Epithelial cell of proximal tubule (primary cell): Measurements from ENCODE around the gene NACAD. TPM values are rescaled to one million over a fixed set of nuclear protein-coding genes. Genes with fewer than 3 reads are reported as not detected.

Source experiments
- DNase-seq: peaks from one replicate; pipeline ENCODE4 v3.0.0-alpha.2; 2011; ENCODE audit warnings: low read depth
- H3K4me3 ChIP-seq: 2 replicates; pipeline ENCODE4 v1.5.1; 2011; ENCODE audit warnings: low read depth, mild to moderate bottlenecking, low read length
- CTCF ChIP-seq: conservative IDR thresholded peaks from 2 replicates; pipeline ENCODE4 v1.5.1; 2012; ENCODE audit warnings: low read depth, mild to moderate bottlenecking, low read length
- total RNA-seq: library from RNA; depleted of rRNA; stranded (reverse); fragments of >200 nt; gene quantifications from 2 replicates; pipeline ENCODE4 v1.2.3, GENCODE V29; 2015

The NACAD gene
- total RNA-seq, 1 donor from 2014 or later, result 7.9 TPM

DNA sequence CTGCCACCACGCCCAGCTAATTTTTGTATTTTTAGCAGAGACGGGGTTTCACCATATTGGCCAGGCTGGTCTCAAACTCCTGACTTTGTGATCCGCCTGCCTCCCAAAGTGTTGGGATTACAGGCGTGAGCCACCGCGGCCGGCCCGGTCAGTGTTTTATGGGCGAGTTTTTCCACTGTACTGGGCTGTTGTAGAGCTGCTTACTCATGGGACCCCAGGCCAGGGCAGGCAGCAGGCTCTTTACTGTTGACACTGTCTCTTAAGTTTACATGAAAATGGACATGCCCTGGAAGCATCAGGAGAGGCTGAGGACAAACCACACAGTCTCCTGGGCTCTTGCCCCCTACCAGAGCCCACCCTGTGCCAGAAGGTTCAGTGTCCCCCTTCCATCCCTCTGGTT lies 11.2 kb downstream of the NACAD start:
- no peak overlapping the region for H3K4me3 ChIP-seq
- no peak for DNase-seq
- TF ChIP-seq CTCF, result no peak

DNA sequence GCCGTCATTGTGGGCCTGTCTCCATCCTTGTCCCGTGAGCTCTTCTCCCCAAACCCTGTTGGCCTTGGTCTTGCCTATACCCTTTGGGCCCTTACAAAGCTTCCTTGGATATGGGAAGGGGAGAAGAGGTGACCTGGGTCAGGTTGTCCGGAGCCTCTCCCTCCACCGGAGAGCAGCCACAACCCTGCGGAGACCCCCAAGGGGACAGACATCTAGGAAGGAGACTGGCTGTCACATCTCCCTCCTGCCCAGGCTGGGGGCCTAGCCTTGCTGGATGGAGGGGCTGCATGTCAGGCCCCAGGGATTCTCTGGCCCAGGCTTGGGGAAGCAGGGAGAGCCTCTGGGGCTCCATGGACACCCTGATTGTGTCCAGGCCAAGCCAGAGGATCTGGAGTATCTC lies 11.8 kb downstream of the NACAD start:
- TF ChIP-seq CTCF, result no peak
- no peak overlapping the region for H3K4me3 ChIP-seq
- no peak for DNase-seq

DNA sequence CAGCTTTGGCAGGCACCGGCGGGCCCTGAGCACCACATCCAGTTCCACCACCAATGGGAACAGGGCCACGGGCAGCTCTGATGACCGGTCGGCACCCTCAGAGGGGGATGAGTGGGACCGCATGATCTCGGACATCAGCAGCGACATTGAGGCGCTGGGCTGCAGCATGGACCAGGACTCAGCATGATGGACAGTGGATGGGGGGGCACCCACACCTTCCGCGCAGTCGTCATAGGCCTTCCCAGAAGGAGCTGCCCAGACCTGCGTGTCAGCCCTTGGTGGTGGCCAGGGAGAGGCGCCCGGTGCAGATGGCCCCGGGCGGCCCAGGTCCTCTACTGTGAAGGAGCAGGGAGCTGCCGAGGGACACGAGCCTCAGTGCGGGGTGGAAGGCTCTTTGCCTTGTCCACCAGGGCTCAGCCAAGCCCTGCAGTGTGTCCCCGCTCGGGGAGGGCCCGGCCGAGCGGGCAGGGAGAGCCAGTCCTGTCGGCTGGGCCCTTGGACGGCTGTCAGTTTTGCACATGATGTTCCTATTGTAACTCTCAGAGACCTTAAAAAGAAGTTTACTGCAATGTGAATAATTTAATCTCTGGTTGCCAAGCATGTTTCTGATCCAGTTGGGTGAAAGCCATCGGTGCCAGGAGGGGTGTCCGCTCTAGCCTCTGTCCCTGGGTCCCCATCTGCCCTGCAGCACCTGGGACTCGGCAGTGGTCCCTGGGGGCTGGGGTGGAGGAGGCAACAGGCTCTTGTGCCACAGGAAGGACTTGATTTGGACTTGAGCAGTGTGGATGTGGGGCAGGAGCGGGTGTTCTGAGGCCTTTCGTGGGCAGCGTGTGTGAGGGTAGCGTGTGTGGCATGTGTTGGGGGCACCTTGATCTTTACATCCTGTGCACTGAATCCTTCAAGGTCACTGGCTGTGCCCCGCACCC lies 12.6 kb downstream of the NACAD start:
- no peak overlapping the region for H3K4me3 ChIP-seq
- TF ChIP-seq CTCF, result no peak
- no peak for DNase-seq

- no peak overlapping the region for H3K4me3 ChIP-seq
- DNase-seq, result no peak
- TF ChIP-seq CTCF, result no peak
Observed at GRCh38 chr7:45075355-45075644, 13.5 kb downstream of the NACAD start.

DNA sequence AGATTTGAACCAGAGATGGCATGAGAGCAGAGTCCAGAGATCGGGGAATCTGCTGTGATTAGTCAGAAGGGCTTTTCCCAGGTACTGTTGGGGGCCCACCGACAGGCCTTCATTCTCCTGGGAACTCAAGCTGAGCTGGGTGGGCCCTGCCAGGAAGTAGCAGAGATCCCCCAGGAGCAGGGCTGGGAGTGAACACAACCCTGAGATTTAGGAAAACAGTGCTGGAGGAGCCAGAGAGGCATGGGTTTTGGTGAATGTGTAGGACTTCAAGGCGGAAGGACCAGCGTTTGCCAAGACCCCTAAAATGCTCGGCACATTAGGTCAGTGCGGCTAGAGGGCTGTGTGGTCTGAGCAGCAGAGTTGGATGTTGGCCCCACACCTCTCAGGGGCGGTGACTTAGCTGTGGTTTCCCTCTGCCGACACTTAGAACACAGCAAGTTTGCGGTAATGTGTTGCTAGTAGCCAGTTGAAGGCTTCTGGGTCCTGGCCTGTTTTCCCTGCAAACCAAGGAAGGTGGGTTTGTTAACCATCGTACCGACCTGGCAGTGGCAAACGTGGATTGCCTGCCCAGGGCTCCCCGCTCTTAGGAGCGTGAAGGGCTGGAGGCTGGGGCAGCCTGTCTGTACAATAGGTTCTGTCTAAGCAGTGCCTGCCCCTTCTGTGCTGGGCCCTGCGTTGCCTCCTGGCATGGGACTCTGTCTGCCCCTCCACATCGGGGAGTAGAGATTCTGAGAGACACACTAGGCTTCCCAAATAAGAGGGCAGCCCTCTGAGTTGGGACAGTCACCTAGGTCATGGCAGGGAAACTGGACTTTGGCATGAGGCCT lies 14.0 kb downstream of the NACAD start:
- TF ChIP-seq CTCF, result no peak
- H3K4me3 ChIP-seq, result no peak overlapping the region
- no peak for DNase-seq

DNA sequence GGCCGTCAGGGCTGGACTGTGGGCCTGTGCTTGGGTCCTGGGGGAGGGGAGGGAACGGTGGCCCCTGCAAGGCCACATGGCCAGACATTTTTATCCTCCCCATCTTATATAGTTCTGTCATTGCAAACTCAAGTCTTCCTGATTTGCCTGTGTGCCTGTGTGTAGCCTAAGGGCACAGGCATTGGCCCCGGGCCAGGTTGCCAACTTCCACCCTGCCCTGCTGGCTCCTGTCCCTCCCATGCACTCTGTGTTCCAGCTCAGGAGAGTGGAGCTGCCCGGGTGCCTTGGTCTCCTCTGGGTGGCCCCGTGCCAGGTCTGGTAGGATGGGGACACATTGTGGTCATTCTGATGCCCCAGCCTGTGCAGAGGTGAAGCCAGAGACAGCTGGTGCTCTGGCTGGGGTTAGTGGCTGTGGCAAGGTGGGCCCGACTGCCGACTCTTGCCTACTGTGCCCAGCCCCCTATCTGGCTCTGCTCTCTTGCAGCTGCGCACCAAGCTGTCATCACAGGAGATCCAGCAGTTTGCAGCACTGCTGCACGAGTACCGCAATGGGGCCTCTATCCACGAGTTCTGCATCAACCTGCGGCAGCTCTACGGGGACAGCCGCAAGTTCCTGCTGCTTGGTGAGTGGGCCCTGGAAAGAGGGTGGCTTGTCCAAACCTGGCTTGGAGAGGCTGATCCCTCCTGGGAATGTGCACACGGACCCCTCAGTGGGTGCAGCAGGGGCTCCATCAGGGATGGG lies 14.8 kb downstream of the NACAD start:
- H3K4me3 ChIP-seq, result no peak overlapping the region
- TF ChIP-seq CTCF, result no peak
- DNase-seq, result no peak
